A549 (cell line): ENCODE measurements around the gene CARD11.

Experiments
- EP300 ChIP-seq, 2 experiments: fragments of >200 bp; sonication (Bioruptor Twin); formaldehyde crosslinking; IDR thresholded peaks; 2 replicates in 1 of 2; 3 replicates in 1 of 2; pipeline ENCODE4 v1.6.1; 2016 to 2017
- HDAC2 ChIP-seq: fragments of 200-600 bp; sonication (generic); IDR thresholded peaks from 2 replicates; pipeline ENCODE4 v1.6.1; 2016
- JUN ChIP-seq, 2 experiments: fragments of >200 bp; sonication (Bioruptor Twin); formaldehyde crosslinking; IDR thresholded peaks; 2 replicates in 1 of 2; 3 replicates in 1 of 2; pipeline ENCODE4 v1.6.1; 2016 to 2017
- KDM1A ChIP-seq: fragments of 200-600 bp; sonication (generic); IDR thresholded peaks from 2 replicates; pipeline ENCODE4 v1.6.1; 2016; ENCODE audit warnings: low read depth, mild to moderate bottlenecking
- MYC ChIP-seq: IDR thresholded peaks from 2 replicates; pipeline ENCODE4 v1.6.1; 2012; ENCODE audit warnings: mild to moderate bottlenecking, inconsistent platforms, low read length, improper control_type of control experiment, borderline replicate concordance
- POLR2A ChIP-seq: IDR thresholded peaks from 2 replicates; pipeline ENCODE4 v1.6.1; 2012; ENCODE audit warnings: mild to moderate bottlenecking, low read length
- SREBF2 ChIP-seq: fragments of 450-650 bp; IDR thresholded peaks from 2 replicates; pipeline ENCODE4 v1.6.1; 2014; ENCODE audit warnings: mild to moderate bottlenecking, moderate library complexity
- TF ChIP-seq, protein P1 (sequence below): fragments of >200 bp; sonication (Bioruptor Twin); formaldehyde crosslinking; IDR thresholded peaks from 3 replicates; pipeline ENCODE4 v1.5.1; 2016

DNA sequence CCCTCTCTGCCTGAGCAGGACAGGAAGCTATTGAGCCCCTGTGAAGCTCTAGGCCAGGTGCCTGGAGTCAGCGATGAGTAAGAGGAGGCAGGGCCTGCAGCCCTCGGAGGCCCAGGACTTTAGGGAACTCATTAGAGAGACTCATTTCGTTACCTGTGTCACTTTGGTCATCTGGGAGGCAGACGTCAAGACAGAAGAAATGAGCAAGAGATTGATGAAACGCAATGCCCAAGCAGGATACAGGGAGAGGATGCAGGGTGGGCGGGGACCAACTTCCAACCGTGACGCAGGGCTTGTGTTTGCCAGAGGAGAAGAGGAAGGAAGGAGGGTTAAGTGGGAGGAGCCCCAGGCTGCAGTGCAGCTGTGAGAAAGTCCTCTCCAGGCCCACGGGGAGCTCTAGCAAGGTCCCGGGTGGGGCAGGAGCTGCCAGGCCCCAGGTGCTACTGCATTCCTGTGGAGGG, 173.2 kb downstream of the CARD11 start:
- TF ChIP-seq KDM1A (no peak), POLR2A (no peak), HDAC2 (no peak), JUN (IDR thresholded peaks at IDR 0.05) (no peak), EP300 (IDR thresholded peaks at IDR 0.05) (no peak), MYC (no peak), SREBF2 (no peak)
- TF ChIP-seq, protein P1, sequence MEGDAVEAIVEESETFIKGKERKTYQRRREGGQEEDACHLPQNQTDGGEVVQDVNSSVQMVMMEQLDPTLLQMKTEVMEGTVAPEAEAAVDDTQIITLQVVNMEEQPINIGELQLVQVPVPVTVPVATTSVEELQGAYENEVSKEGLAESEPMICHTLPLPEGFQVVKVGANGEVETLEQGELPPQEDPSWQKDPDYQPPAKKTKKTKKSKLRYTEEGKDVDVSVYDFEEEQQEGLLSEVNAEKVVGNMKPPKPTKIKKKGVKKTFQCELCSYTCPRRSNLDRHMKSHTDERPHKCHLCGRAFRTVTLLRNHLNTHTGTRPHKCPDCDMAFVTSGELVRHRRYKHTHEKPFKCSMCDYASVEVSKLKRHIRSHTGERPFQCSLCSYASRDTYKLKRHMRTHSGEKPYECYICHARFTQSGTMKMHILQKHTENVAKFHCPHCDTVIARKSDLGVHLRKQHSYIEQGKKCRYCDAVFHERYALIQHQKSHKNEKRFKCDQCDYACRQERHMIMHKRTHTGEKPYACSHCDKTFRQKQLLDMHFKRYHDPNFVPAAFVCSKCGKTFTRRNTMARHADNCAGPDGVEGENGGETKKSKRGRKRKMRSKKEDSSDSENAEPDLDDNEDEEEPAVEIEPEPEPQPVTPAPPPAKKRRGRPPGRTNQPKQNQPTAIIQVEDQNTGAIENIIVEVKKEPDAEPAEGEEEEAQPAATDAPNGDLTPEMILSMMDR: no peak
